Left forelimb (tissue), 1 donor: ENCODE data around the gene PRKN.

Experiments used
- DNase-seq: peaks from one replicate; pipeline ENCODE4 v3.0.0-alpha.2; 2018; ENCODE audit warnings: low spot score

PRKN gene

DNA sequence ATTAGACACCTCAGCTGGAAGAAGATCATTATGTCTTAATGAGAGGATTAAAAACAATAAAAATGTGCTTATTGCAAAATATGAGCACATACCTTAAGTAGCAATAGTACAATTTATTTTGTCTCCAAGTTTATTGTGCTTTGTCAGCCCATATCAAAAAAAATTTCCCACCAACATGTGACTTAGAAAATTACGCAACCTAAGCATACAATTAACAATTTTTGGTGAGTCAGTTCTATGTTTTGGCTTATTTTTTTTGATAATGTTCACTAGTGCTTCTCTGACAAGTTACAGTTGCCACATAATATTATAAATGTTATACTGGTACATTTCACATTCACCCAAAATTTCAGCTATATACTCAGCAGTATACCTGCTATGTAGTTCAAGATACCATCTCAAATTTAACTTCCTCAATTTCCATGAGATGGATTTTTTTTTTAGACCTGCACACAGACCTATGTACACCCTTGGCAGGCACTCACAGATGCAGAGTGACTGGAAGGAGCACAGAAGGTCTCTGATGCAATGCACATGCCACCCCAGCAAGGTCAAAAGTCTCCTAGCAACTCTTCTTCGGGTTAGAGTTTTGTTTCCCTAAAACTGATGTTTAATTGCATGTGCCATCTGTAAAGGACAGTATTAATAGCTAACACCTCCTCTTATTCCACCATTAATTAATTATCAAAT is 112.4 kb downstream of the PRKN start:
- DNase-seq: no peak

DNA sequence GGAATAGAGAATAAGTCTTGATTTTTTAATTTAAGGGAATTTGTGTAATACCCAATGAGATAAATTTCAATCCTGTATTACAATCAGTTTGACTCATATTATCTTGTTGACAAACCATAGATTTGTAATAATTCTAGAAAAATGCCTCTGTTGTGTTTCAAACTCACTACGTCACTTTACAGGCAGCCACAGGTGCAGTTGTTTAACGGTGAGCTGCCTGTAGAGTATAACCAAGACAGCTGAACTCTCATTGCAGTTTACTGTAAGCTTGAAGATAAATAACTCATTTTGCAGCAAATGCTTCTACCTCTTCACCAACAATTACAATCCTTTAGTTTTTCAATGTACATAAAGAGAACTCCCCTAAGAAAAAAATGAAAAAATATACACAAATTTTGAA is 114.3 kb downstream of the PRKN start:
- no peak for DNase-seq

DNA sequence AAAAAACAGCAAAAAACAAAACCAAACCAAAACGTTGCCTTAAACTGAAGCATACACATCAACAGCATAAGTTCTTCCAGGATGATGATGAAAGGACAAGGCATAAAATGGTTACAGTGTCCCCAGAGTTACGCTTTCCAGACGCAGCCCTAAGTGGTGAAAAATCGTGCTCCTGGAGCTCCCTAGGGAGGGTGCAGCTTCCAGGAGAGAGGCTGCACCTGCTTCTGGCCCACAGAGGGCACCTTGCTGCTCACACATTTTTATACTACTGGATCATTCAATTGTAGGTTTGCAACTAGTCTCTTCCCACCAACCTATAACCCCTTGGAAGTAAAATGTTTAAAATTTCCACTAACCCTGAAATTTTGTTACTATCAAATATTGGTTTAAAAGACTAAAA is 115.0 kb downstream of the PRKN start:
- DNase-seq: no peak

DNA sequence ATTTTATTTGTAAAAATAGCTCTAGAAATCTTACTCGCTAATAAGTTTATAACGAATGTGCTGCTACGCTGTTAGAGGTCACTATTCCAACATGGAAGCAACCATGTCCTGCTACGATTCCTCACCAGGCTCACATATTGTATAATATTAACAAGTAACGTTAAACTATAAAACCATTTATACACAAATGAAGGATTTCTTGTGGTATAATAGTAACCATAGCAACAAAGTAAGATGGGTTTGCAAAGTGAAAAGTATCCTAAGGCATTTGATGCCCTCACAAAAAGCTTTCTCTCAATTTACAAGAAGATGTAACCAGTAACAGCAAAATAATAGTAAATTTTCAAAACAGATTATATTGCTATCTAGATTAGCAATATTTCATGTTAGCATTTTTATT is 117.2 kb downstream of the PRKN start:
- no peak for DNase-seq

DNA sequence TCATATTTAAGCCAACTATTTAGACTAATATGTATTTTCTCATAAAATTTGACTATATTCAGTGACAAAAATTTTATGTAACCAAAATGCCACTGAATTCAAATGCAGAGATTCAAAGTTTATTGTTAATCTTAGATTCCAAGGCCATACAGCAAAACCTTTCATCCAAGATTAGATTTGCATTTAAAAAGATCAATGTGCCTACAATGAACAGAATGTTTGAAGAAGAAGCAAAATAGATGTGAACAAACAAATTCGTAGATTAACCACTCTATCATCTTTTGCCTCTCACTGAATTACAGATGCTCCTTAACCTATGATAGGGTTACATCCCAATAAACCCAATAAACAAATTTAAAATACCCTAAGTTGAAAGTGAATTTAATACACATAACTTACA is 121.7 kb downstream of the PRKN start:
- no peak for DNase-seq

DNA sequence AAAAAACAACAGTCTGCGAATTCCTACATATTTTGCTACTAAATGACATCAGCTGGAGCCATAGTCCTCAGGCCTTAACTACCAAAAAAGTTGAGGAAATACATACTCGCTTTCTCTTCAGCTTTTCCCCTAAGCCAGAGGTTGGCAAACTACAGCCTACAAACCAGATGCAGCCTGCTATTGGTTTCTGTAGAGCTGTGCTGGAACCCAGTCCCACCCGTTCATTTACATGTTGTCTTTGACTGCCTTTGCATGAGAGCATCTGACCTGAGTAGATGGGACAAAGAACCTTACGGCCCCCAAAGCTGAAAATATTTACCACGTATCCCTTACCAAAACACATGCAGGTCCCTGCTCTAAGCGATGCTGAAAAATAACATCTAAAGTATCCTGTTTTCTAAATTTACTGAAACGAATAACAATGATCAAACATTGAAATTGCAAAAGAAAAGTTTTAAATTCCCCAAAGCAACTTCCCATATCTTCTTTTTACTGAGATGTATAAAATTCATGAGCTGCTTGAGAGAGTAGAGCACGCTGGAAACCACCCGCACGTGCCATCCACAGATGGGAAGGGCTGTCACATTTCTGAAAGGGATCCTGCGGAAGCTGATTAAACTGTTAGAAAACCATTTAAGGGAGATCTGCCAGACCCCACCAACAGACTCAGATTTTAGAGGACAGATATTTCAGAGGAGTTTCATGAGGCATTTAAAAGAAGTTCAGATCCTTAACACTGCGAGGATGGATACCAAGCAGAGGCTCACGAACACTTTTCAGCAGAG is 124.1 kb downstream of the PRKN start:
- no peak for DNase-seq

DNA sequence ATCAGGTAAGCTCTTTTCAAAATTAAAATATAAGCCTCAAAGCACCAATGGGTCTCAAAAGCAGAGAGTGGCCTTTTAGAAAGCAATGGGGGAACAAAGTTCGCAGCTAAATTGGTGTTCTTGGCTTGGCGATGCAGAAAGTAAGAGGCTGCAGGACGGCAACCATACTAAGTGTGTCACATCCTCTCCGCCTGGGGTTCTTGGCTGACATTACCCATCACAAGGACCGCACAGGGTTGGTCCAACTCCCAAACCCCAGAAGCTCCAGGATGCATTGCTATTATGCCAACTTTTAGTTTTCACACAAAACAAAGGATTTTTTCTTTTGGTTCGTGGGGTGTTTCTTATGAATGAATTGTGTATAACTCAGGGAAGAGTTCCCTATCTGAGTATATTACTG is 124.8 kb downstream of the PRKN start:
- DNase-seq: no peak

DNA sequence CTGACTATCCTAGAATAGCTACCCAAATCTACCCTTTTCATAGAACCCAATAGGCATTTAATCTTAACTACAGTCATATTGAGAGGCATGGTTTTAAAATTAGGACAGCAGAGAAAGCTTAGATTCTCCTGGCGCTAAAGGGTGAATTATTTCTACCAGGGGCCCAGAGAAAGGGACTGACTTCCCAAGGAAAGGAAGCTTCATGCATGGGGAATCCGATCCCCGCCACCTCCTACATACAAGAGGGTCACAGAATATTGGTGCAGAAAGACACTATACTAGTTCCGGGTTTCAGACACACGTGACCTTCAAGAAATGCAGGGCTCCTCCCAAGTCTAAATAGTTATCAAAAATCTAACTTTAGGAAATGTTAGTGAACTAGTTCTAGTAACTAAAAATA is 130.9 kb downstream of the PRKN start:
- no peak for DNase-seq

DNA sequence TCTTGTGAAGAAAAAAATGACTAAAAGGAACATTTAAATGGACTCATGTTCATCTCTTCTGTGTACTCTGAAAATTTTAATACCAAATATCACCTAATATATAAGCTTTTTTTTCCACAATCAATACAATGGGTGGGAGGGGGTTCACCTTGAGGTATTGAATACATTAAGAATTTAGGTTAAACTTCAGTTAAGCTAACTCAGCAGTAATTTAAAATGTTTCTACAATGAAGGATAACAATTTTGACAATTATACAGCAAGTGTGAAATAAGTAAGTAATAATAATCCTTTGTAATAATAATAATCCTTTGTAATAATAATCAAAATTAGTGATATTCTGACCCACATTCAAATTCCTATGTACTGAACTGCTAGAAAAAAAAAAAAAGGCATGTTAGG is 136.0 kb downstream of the PRKN start:
- no peak for DNase-seq

DNA sequence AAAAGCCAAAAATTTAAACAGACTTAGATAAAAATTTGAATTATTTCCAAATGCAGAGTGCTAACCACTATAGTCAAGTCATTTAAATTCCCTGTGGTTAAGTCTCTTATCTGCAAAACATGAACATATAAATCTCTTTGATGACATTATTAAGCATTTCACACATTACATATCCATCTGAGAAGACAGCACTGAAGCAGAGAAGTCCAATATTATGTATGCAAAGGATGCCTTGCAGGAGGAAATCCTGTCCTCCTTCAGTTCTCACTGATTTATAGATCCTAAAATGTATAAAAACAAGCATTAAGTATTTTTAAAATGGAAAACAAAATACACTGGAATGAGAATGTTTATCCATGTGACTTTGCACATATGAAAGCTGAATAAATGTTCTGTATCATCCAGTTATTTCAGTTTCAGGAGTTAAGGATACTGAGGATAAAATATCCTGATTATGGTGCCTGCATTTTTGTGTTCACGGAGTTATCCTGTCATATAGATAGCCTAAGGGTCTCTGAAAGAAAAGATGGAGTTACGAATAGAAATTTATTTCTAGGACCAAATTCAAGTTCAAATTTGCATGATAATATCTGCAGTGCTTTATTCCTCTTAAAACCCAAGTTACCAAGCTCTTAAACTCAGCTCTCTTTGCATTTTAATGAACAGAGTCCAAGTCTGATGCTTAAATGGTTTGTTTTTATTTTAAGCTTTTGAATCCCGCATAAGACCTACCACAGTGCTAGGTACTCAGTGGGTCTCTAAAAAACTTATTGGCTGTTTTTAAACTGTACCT is 145.4 kb downstream of the PRKN start:
- no peak for DNase-seq

DNA sequence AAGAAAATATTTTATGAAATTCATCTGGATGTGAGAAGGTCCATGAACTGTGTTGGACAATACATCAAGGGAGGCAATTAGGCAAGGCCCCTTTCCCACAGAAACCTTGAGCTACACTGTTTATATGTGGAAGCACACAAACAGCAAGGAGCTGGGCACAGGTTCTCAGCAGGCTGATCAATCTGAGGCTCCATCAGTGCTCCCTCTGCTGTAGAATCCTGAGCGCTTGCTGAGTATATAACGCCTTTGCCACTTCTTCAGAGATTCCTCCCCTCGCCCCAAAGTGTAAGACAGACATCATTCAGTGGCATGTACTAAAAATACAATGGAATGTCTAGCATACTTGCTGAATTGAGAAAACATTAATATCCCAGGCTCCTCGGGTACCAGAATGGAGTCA is 146.9 kb downstream of the PRKN start:
- no peak for DNase-seq

DNA sequence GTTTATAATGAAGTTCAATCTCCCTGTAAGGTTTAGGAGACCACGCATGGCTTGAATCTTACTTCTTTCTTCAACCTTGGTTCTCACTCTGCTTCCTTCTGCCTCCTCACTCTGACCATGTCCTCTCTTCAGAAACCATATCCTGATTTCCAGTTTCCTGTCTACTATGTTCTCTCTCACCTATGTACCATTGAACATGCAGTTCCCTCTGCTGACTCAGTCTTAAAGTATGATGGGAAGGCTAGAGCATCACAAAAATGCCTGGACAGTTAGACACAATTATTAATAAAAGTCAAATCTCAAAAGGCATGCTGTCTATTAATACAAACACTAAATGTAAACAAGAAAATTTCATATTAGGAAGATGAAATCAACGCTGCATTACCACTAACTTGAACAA is 151.6 kb downstream of the PRKN start:
- DNase-seq: no peak

DNA sequence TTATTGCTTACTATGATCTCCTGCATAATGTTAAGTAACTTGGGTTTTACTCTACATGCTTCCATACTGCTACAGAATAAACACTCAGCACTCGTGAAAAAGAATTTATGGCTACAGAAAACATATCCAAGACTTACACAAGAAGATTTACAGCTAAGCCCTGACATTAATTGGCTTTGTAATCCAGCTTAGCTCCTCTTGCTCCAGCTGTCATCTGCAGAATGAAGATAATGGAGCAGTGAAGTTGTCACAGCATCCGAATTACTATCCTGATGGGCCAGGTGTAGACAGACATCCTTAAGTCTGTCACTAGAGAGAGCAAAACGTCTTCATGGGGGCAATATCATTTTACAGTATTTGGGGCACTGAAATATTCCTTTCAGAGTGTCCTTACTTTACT is 155.3 kb downstream of the PRKN start:
- DNase-seq: no peak

DNA sequence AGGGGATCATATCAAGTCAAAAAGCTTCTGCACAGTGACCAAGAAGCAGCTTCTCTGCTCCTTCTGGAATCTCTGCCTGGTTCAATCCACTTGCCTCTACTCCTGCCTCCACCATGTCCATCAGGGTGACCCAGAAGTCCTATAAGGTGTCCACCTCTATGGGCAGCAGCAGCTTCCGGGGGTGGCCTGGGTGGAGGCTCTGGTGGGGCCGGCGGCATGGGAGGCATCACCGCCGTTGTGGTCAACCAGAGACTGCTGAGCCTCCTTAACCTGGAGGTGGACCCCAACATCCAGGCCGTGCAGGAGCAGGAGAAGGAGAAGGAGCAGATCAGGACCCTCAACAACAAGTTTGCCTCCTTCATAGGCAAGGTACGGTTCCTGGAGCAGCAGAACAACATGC is 159.3 kb downstream of the PRKN start:
- DNase-seq: no peak

DNA sequence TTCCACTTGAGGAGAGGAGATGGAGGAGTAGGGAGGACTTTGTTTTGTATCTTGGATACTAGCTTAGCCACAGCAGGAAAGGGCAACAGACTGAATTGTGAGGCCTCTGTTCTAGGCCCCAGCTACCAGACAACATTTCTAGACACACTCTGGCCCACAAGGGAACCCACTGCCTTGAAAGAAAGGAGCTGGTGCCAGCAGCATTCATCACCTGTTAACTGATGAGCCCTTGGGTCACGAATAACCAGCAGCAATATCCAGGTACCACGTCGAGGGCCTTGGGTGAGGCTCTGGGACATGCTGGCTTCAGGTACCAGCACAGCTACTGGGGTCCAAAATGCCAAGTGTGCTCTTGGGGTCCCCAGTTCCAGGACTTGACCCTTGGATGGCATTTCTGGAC is 165.5 kb downstream of the PRKN start:
- DNase-seq: no peak

DNA sequence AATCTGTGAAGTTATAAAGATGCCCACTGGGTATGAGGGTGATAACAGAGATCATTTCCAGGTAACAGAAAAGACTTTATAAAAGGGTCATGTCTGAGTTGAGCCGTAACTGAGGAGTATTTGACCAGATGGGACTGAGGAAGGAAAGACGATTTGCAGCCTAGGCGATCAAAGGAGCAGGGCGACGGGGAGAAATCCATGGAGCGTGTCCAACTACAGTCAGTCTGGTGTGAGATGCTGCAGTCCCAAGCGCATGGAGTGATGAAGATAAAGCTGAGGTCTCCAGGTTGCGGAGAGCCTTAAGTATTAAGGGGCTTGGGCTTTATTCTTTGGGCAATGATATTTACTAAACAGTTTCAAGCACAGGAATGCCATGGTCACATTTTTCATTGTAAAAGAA is 166.7 kb downstream of the PRKN start:
- no peak for DNase-seq

DNA sequence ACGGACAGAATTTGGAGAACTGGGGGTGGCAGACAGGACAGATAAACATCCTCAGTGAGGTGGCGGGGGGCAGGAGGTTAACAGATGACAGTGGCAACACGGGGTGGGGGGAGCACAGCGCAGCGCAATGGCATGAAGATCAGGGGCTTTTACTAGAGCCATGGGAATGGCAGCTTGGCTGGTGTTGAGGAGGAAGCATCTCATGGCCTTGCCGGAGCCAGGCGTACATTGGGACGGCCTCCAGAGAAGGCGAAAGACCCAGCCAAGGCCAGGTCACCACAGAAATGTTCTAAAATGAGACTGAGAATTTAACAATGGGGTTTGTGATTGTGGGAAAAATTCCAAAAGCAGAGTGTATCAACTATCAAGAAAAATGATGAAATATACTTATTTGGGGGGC is 173.0 kb downstream of the PRKN start:
- no peak for DNase-seq

DNA sequence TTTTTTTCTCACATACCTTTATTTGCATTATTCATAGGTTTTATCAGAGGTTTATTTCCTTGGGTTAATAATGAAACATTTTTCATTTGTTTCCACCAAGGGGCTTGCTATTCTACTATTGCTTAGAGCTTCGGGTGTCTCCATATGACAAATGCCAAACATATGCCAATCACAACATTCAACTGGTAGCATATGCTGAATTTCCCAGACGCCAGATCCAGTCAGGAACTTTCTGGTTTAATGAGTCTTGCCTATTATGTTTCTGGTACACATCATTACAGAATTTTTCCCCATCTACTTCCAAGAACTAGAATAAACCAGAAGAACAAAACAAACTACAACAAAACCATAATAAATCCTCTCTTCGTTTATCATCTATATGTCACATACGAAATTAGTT is 180.7 kb downstream of the PRKN start:
- no peak for DNase-seq

DNA sequence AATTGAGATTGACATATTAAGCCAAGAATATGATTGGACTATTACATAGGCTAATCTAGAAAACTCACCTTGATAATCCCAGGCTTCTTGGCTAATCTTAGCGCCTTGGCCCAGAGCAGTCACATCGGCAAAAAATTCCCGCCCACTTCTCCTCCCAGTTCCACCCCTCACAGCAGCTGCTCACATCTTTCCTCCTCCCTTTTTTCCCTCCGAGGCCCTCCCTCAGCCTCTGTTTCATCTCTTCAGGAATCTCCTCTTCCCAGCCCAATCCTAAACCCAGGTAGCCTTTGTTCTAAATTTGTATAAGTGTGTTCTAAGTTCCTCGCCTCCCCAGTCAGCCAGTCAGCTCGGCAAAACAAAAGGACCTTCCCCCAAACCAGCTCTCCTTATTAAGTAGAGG is 184.3 kb downstream of the PRKN start:
- no peak for DNase-seq

DNA sequence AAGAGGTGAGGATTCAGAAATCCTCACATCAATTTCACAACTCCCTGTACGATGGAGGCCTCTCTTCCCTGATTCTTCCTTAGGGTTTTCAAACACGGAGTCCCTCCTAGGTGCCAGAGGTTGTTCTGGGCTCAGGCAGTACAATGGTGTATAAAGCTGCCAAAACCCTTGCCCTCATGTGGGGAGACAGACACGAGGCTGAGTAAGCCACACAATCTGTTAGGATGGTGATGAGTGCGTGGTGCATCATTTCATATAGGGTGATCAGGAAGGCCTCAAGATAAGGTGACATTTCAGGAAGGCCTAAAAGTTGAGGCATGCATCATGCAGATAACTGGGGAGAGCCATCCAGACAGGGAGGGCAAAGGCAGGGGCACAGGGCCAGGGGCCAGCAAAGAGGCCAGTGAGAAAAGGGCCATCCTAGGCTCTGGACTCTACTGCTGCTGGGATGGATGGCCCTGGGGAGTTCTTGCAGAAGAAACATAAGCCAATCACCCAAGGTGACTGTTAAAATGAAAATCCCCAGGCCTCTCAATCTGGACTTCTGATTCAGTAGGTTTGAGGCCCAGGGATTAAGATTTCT is 186.5 kb downstream of the PRKN start:
- DNase-seq: no peak

DNA sequence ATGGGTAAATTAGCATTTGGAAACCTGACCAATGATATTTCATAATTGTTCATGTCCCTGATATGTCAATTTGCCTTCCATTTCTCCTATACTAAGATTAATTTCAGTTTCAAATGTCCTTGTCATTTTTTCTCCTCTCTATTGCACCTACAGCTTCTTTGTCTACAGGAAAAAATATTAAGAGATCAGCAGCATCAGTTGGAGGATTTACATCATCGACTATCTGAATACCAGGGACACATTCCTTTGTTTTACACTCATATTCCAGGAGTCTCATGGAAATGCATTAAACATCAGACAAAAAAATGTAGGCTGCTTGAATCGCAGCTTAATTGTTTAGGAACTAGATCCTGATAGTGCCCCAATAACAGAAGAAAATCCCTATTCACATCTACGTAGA is 188.2 kb downstream of the PRKN start:
- DNase-seq: no peak

DNA sequence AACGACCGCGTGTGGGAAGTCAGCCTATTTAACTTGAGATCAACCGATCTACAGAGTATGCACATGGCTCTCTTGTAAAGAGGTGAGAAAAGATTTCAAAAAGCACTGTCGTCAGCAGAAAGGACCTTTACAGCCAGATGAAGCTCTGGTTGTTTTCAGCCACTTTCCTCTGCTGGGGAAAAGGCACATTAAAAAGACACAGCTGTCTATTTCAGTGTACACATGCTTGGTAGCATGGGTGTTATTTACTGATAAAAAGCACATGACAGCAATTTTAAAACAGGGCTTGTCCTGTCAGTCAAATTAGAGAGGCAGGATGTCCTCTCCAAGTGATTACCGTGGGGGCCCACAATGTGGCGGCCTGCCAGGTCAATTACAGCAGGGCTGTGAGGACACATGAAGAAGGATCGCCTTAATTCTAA is 188.9 kb downstream of the PRKN start:
- DNase-seq: no peak

DNA sequence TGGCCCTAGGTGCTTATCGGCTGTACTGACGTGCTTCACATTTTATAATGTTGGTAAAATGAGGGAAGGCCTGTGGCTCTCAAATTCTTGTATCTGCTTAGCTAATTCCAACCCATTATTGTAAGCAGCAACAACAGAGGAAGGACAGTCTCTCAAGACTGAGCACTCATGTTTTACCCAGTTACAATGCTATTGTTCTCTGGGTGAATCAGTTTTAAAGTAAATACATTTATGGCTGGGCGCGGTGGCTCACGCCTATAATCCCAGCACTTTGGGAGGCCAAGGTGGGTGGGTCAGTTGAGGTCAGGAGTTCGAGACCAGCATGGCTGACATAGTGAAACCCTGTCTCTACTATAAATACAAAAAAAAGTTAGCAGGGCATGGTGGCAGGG is 194.6 kb downstream of the PRKN start:
- no peak for DNase-seq
